Endothelial cell (in vitro differentiated cells): ENCODE measurements around the gene STARD4. TPM values are rescaled to one million over a fixed set of nuclear protein-coding genes. Genes with fewer than 3 reads are reported as not detected.

Source experiments
- DNase-seq: peaks from one replicate; pipeline ENCODE4 v3.0.0; 2021; ENCODE audit warnings: low spot score
- H3K27ac Mint-ChIP-seq: one replicate; pipeline ENCODE4 v1.8.0; 2021; ENCODE audit warnings: mixed read lengths, inconsistent platforms; ENCODE audit not compliant: unreplicated experiment
- H3K27me3 Mint-ChIP-seq: one replicate; pipeline ENCODE4 v1.8.0; 2021; ENCODE audit warnings: mild to moderate bottlenecking, moderate library complexity, mixed read lengths, inconsistent platforms; ENCODE audit not compliant: unreplicated experiment
- H3K36me3 Mint-ChIP-seq: one replicate; pipeline ENCODE4 v1.8.0; 2021; ENCODE audit warnings: mild to moderate bottlenecking, low read depth, mixed read lengths, inconsistent platforms; ENCODE audit not compliant: unreplicated experiment
- H3K4me1 Mint-ChIP-seq: one replicate; pipeline ENCODE4 v1.8.0; 2021; ENCODE audit warnings: mild to moderate bottlenecking, mixed read lengths, inconsistent platforms; ENCODE audit not compliant: unreplicated experiment
- H3K4me3 Mint-ChIP-seq: one replicate; pipeline ENCODE4 v1.8.0; 2021; ENCODE audit warnings: mild to moderate bottlenecking, mixed read lengths, inconsistent platforms; ENCODE audit not compliant: unreplicated experiment
- H3K9me3 Mint-ChIP-seq: one replicate; pipeline ENCODE4 v1.8.0; 2021; ENCODE audit warnings: mixed read lengths, inconsistent platforms; ENCODE audit not compliant: unreplicated experiment
- total RNA-seq: library from RNA; stranded (reverse); fragmentation: NEBNext Ultra II Directional; extraction: Animal tissue kit (Norgen Biotek cat#: 25700); gene quantifications from one replicate; pipeline ENCODE4 v1.2.1, GENCODE V29; 2021; ENCODE audit not compliant: unreplicated experiment
- TF ChIP-seq, protein P1 (sequence below): fragments of 200-600 bp; sonication (generic); IDR thresholded peaks from one replicate; pipeline ENCODE4 v1.5.0; 2021; ENCODE audit warnings: antibody characterized with exemption; ENCODE audit not compliant: unreplicated experiment

Gene STARD4
- total RNA-seq, 1 donor from 2014 or later = 39.5 TPM

GRCh38 chr5:111555760-111556159, 43.4 kb upstream of the STARD4 start:
- Mint-ChIP-seq H3K27me3 (peaks cover 8% of the 10 kb centered on the region), H3K27ac (no peak overlapping the region), H3K9me3 (peaks cover 12% of the 10 kb centered on the region)

DNA sequence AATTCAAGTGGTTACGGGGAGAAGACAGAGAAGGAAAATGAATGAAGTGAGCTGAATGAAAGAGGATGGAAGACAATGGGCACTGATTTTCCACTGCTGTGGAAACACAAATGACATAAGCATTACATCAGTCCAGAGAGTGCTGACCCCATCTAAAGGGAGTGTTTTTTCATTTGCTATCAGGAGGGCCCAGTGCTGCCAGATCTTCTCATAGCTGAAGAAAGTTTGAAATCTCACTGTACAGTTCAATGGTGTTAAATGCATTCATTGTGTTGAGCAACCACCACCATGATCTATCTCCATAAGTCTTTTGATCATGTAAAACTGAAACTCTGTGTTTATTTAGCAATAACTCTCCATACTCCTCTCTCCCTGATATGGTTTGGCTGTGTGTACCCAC, 41.5 kb upstream of the STARD4 start:
- Mint-ChIP-seq H3K9me3 (no peaks in the 10 kb centered on the region), H3K36me3 (no peaks in the 10 kb centered on the region), H3K27ac (peak overlapping the region; percentile 84), H3K4me3 (no peak overlapping the region), H3K27me3 (peaks cover 9% of the 10 kb centered on the region), H3K4me1 (peaks cover 52% of the 10 kb centered on the region)
- no peak for DNase-seq
- TF ChIP-seq, protein P1, sequence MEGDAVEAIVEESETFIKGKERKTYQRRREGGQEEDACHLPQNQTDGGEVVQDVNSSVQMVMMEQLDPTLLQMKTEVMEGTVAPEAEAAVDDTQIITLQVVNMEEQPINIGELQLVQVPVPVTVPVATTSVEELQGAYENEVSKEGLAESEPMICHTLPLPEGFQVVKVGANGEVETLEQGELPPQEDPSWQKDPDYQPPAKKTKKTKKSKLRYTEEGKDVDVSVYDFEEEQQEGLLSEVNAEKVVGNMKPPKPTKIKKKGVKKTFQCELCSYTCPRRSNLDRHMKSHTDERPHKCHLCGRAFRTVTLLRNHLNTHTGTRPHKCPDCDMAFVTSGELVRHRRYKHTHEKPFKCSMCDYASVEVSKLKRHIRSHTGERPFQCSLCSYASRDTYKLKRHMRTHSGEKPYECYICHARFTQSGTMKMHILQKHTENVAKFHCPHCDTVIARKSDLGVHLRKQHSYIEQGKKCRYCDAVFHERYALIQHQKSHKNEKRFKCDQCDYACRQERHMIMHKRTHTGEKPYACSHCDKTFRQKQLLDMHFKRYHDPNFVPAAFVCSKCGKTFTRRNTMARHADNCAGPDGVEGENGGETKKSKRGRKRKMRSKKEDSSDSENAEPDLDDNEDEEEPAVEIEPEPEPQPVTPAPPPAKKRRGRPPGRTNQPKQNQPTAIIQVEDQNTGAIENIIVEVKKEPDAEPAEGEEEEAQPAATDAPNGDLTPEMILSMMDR = no peak

More at GRCh38 chr5:111555760-111556159, 43.4 kb upstream of the STARD4 start:
- H3K4me1 Mint-ChIP-seq = peaks cover 46% of the 10 kb centered on the region
- H3K36me3 Mint-ChIP-seq = no peaks in the 10 kb centered on the region
- TF ChIP-seq, protein P1 = no peak
- H3K4me3 Mint-ChIP-seq = no peak overlapping the region
- DNase-seq = no peak

GRCh38 chr5:111552896-111553295, 40.6 kb upstream of the STARD4 start:
- Mint-ChIP-seq H3K27me3 (peaks cover 12% of the 10 kb centered on the region), H3K9me3 (no peaks in the 10 kb centered on the region), H3K27ac (peak overlapping the region; percentile 99), H3K36me3 (no peaks in the 10 kb centered on the region), H3K4me3 (no peak overlapping the region), H3K4me1 (peaks cover 54% of the 10 kb centered on the region)
- DNase-seq = no peak
- TF ChIP-seq, protein P1 = no peak

GRCh38 chr5:111552492-111552891, 40.2 kb upstream of the STARD4 start:
- Mint-ChIP-seq H3K9me3 (no peaks in the 10 kb centered on the region), H3K27ac (peak overlapping the region; percentile 99), H3K4me1 (peaks cover 54% of the 10 kb centered on the region), H3K36me3 (no peaks in the 10 kb centered on the region), H3K4me3 (no peak overlapping the region), H3K27me3 (peaks cover 12% of the 10 kb centered on the region)
- TF ChIP-seq, protein P1 = no peak
- no peak for DNase-seq

GRCh38 chr5:111551569-111552275, 39.4 kb upstream of the STARD4 start:
- Mint-ChIP-seq H3K4me1 (peaks cover 54% of the 10 kb centered on the region), H3K27me3 (peaks cover 12% of the 10 kb centered on the region), H3K4me3 (peak overlapping the region; percentile 63), H3K27ac (peak overlapping the region; percentile 99), H3K9me3 (no peaks in the 10 kb centered on the region), H3K36me3 (no peaks in the 10 kb centered on the region)
- DNase-seq = no peak
- TF ChIP-seq, protein P1 = no peak
